ENCODE results near the gene TAOK3. TPM values are rescaled to one million over a fixed set of nuclear protein-coding genes. Genes with fewer than 3 reads are reported as not detected.

Gene TAOK3
- total RNA-seq, 2 donors from 2014 or later = 33.4 to 40.6 TPM

GRCh38 chr12:118361092-118361404 is 11.7 kb downstream of the TAOK3 start:
- Mint-ChIP-seq H3K36me3 (ENCODE audit: low read depth) (peaks cover 4% of the 10 kb centered on the region), H3K27me3 (ENCODE audit: insufficient read depth) (no peaks in the 10 kb centered on the region), H3K4me3 (no peak overlapping the region), H3K27ac (no peak overlapping the region), H3K9me3 (no peaks in the 10 kb centered on the region), H3K4me1 (peaks cover 13% of the 10 kb centered on the region)
- no peak for DNase-seq
- no peaks in the 10 kb centered on the region for H3K36me3 ChIP-seq (ENCODE audit: control insufficient read depth, insufficient read depth, low read length)
- H3K27me3 ChIP-seq (ENCODE audit: control insufficient read depth, insufficient read depth, low read length, poor library complexity, severe bottlenecking) = no peaks in the 10 kb centered on the region
- H3K9me3 ChIP-seq (ENCODE audit: control insufficient read depth, low read length) = no peaks in the 10 kb centered on the region
- no peak overlapping the region for H3K27ac ChIP-seq (ENCODE audit: low read depth, low read length)
- H3K9ac ChIP-seq (ENCODE audit: extremely low read depth, low read length, poor library complexity, severe bottlenecking) = no peak overlapping the region
- no peak overlapping the region for H3K4me3 ChIP-seq (ENCODE audit: low read length)
- no peak for TF ChIP-seq CTCF (conservative IDR thresholded peaks at IDR 0.05)
- no peaks in the 10 kb centered on the region for H3K4me1 ChIP-seq (ENCODE audit: control insufficient read depth, insufficient read depth, low read length)
- 75 to 95% methylated on average over 3 to 4 of the region's 5 CpGs for WGBS, 2 experiments (ENCODE audit: insufficient coverage in 1 of 2, insufficient read length in 1 of 2)

GRCh38 chr12:118359541-118359915 is 13.2 kb downstream of the TAOK3 start:
- WGBS, 2 experiments (ENCODE audit: insufficient coverage in 1 of 2, insufficient read length in 1 of 2) = 89 to 100% methylated on average over 2 to 4 of the region's 4 CpGs
- peaks cover 8% of the 10 kb centered on the region for H3K36me3 Mint-ChIP-seq (ENCODE audit: low read depth)
- no peak for TF ChIP-seq CTCF (conservative IDR thresholded peaks at IDR 0.05)
- Histone ChIP-seq H3K9me3 (ENCODE audit: control insufficient read depth, low read length) (no peaks in the 10 kb centered on the region), H3K4me3 (ENCODE audit: low read length) (no peak overlapping the region), H3K27me3 (ENCODE audit: control insufficient read depth, insufficient read depth, low read length, poor library complexity, severe bottlenecking) (no peaks in the 10 kb centered on the region), H3K36me3 (ENCODE audit: control insufficient read depth, insufficient read depth, low read length) (no peaks in the 10 kb centered on the region), H3K4me1 (ENCODE audit: control insufficient read depth, insufficient read depth, low read length) (no peaks in the 10 kb centered on the region), H3K9ac (ENCODE audit: extremely low read depth, low read length, poor library complexity, severe bottlenecking) (no peak overlapping the region), H3K27ac (ENCODE audit: low read depth, low read length) (no peak overlapping the region)
- H3K4me3 Mint-ChIP-seq = no peak overlapping the region
- no peaks in the 10 kb centered on the region for H3K27me3 Mint-ChIP-seq (ENCODE audit: insufficient read depth)
- H3K9me3 Mint-ChIP-seq = peaks cover 7% of the 10 kb centered on the region
- DNase-seq = no peak
- no peak overlapping the region for H3K27ac Mint-ChIP-seq
- H3K4me1 Mint-ChIP-seq = peaks cover 14% of the 10 kb centered on the region

DNA sequence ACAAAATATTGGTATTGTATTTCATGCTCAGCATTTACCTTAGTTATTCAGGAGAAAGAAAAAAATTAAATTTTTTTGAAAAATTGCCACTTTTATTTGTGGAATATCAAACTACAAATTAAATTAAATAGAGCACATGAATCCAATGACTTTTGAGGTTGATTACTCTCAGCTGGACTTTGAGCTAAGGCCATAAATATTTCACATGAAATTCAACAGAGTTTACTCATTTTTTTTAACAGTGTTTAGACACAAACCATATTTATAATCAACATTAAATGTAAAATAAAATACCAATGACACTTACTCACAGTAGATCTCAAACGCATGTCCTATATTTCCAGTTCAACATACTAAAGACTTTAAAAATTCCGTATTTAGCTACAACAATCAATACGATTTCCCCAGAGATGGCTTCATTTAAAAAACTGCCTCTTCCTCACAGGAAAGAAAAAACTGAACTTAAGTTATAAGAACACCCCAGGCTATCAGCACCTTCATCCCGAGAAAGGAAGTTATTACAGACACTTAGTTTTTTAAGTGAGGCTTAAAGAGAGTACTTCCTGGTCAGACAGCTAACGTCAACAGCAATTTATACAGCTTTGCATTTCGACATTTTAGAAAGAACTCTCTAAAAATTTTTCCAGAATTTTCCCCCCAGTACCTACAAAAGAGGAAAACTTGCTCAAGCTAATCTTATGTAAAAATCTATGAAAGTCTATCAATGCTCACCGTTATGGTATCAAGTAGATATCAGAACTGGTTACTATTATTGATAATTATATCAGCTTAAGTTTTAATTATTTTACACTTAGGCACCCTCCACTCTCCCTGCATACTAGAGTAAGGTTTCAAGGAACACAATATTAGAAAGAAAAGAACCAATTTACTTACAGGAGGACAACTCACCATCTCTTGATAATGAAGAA is 13.8 kb downstream of the TAOK3 start:
- no peak overlapping the region for H3K9ac ChIP-seq (ENCODE audit: extremely low read depth, low read length, poor library complexity, severe bottlenecking)
- Mint-ChIP-seq H3K9me3 (peaks cover 12% of the 10 kb centered on the region), H3K4me3 (no peak overlapping the region), H3K27ac (peak overlapping the region; percentile 19), H3K36me3 (ENCODE audit: low read depth) (peaks cover 13% of the 10 kb centered on the region), H3K27me3 (ENCODE audit: insufficient read depth) (no peaks in the 10 kb centered on the region), H3K4me1 (peaks cover 14% of the 10 kb centered on the region)
- H3K4me3 ChIP-seq (ENCODE audit: low read length) = no peak overlapping the region
- no peak for TF ChIP-seq CTCF (conservative IDR thresholded peaks at IDR 0.05)
- H3K4me1 ChIP-seq (ENCODE audit: control insufficient read depth, insufficient read depth, low read length) = no peaks in the 10 kb centered on the region
- H3K36me3 ChIP-seq (ENCODE audit: control insufficient read depth, insufficient read depth, low read length) = no peaks in the 10 kb centered on the region
- no peak for DNase-seq
- no peaks in the 10 kb centered on the region for H3K27me3 ChIP-seq (ENCODE audit: control insufficient read depth, insufficient read depth, low read length, poor library complexity, severe bottlenecking)
- no peak overlapping the region for H3K27ac ChIP-seq (ENCODE audit: low read depth, low read length)
- no peaks in the 10 kb centered on the region for H3K9me3 ChIP-seq (ENCODE audit: control insufficient read depth, low read length)
- 91 to 96% methylated on average over 3 to 6 of the region's 7 CpGs for WGBS, 2 experiments (ENCODE audit: insufficient coverage in 1 of 2, insufficient read length in 1 of 2)

Measured in endodermal cell (in vitro differentiated cells).